B cell (primary cell): ENCODE data around the gene LENG9. TPM values are rescaled to one million over a fixed set of nuclear protein-coding genes. Genes with fewer than 3 reads are reported as not detected.

ENCODE experiments used
- ATAC-seq: fragments of 200-7000 bp; cut with Tn5 transposase; one replicate; pipeline ENCODE4 v1.10.0; 2021; ENCODE audit warnings: low read depth, mild to moderate bottlenecking, moderate number of reproducible peaks, moderate library complexity
- CTCF ChIA-PET: fragments of 350-600 bp; sonication (Branson Sonifier 250); formaldehyde crosslinking; loops from one replicate; lab custom pipeline; 2021; ENCODE audit warnings: antibody characterized with exemption, inconsistent platforms; lab: Charles Lee
- POLR2A ChIA-PET: fragments of 350-600 bp; sonication (Branson Sonifier 250); formaldehyde crosslinking; loops from one replicate; lab custom pipeline; 2021; ENCODE audit warnings: antibody characterized with exemption; lab: Charles Lee
- DNase-seq: peaks from one replicate; pipeline ENCODE4 v3.0.0; 2013
- H2AFZ ChIP-seq: 2 replicates; pipeline ENCODE4 v1.6.1; 2012; ENCODE audit warnings: mild to moderate bottlenecking, low read depth, low read length; ENCODE audit not compliant: insufficient read depth, poor library complexity, severe bottlenecking
- H3K27ac ChIP-seq, 2 donors: 1 replicate in 1 of 2; 2 replicates in 1 of 2; pipeline ENCODE4 v1.5.1; 2012 to 2013; ENCODE audit warnings: low read length in 2 of 2, mild to moderate bottlenecking in 2 of 2, moderate library complexity in 1 of 2
- H3K27me3 ChIP-seq, 4 experiments: fragments of 200-600 bp in 1 of 4; sonication (generic) in 1 of 4; replicated peaks in 1 of 4; 1 replicate in 2 of 4; 2 replicates in 2 of 4; pipeline versions ENCODE4 v1.6.1 to v1.7.0; 2013 to 2016; ENCODE audit warnings: low read length in 3 of 4, mild to moderate bottlenecking in 2 of 4, mixed read lengths in 1 of 4, moderate library complexity in 1 of 4; ENCODE audit not compliant: insufficient read depth in 4 of 4, control insufficient read depth in 3 of 4; ENCODE audit errors: control extremely low read depth in 1 of 4
- H3K36me3 ChIP-seq, 2 experiments: replicated peaks in 1 of 2; 1 replicate in 1 of 2; 2 replicates in 1 of 2; pipeline versions ENCODE4 v1.6.1 to v1.7.1; 2013; ENCODE audit warnings: low read length in 1 of 2; ENCODE audit not compliant: insufficient read depth in 2 of 2, control insufficient read depth in 1 of 2; ENCODE audit errors: control extremely low read depth in 1 of 2, extremely low read depth in 1 of 2
- H3K4me1 ChIP-seq, 2 donors: fragments of 200-600 bp in 1 of 2; sonication (generic) in 1 of 2; 1 replicate in 1 of 2; 2 replicates in 1 of 2; pipeline versions ENCODE4 v1.5.1 to v1.6.1; 2013 to 2017; ENCODE audit warnings: low read length in 2 of 2; ENCODE audit not compliant: control insufficient read depth in 2 of 2, insufficient read depth in 2 of 2
- H3K4me2 ChIP-seq: replicated peaks from 2 replicates; pipeline ENCODE3; 2012; ENCODE audit warnings: mild to moderate bottlenecking, low read depth, low read length; ENCODE audit not compliant: poor library complexity, severe bottlenecking
- H3K4me3 ChIP-seq, 5 experiments: fragments of 200-600 bp in 1 of 5; sonication (generic) in 1 of 5; 1 replicate in 3 of 5; 2 replicates in 2 of 5; pipeline versions ENCODE4 v1.5.1 to v1.7.0; 2011 to 2016; ENCODE audit warnings: low read length in 4 of 5, mild to moderate bottlenecking in 4 of 5, low read depth in 2 of 5, control low read depth in 1 of 5, moderate library complexity in 1 of 5; ENCODE audit not compliant: insufficient read depth in 1 of 5; ENCODE audit errors: control extremely low read depth in 1 of 5, extremely low read depth in 1 of 5
- H3K79me2 ChIP-seq: fragments of 200-600 bp; sonication (generic); one replicate; pipeline ENCODE4 v1.6.0; 2016; ENCODE audit warnings: low read length; ENCODE audit not compliant: control insufficient read depth, insufficient read depth
- H3K9ac ChIP-seq: fragments of 200-600 bp; sonication (generic); 2 replicates; pipeline ENCODE4 v1.6.1; 2017; ENCODE audit warnings: mild to moderate bottlenecking, low read length, moderate library complexity
- H3K9me3 ChIP-seq, 3 donors: one replicate each; pipeline versions ENCODE4 v1.6.1 to v1.7.1; 2013; ENCODE audit warnings: low read length in 2 of 3; ENCODE audit not compliant: control insufficient read depth in 2 of 3, insufficient read depth in 1 of 3; ENCODE audit errors: control extremely low read depth in 1 of 3
- H4K20me1 ChIP-seq: 2 replicates; pipeline ENCODE4 v1.6.0; 2012; ENCODE audit warnings: mild to moderate bottlenecking, low read length; ENCODE audit not compliant: insufficient read depth, control insufficient read depth, poor library complexity, severe bottlenecking
- H3K27ac Mint-ChIP-seq: one replicate; pipeline ENCODE4 v1.8.0; 2021; ENCODE audit warnings: mixed read lengths
- H3K27me3 Mint-ChIP-seq: one replicate; pipeline ENCODE4 v1.8.0; 2021; ENCODE audit warnings: mixed read lengths
- H3K4me1 Mint-ChIP-seq: one replicate; pipeline ENCODE4 v1.8.0; 2021; ENCODE audit warnings: mixed read lengths
- H3K4me3 Mint-ChIP-seq: one replicate; pipeline ENCODE4 v1.8.0; 2021; ENCODE audit warnings: mixed read lengths
- H3K9me3 Mint-ChIP-seq: one replicate; pipeline ENCODE4 v1.8.0; 2022; ENCODE audit warnings: mixed read lengths; ENCODE audit not compliant: insufficient read depth
- EZH2 ChIP-seq: IDR thresholded peaks from 2 replicates; pipeline ENCODE4 v1.6.1; 2012; ENCODE audit warnings: borderline replicate concordance, low read depth, mild to moderate bottlenecking, moderate library complexity, low read length; ENCODE audit not compliant: insufficient read depth, poor library complexity, severe bottlenecking
- WGBS: methylation state at CpG from one replicate; pipeline ENCODE4 v1.1.5; 2013; ENCODE audit warnings: missing lambda C conversion rate; ENCODE audit not compliant: insufficient coverage; 5-methylcytosine and 5-hydroxymethylcytosine counted together
- intact Hi-C: fragments of 100-400 bp; cut with micrococcal nuclease; formaldehyde crosslinking; loops from one replicate; pipeline ENCODE4 v1.10.0; 2022
- polyA plus RNA-seq: library from polyadenylated mRNA; depleted of rRNA; stranded (reverse); fragments of >200 nt; gene quantifications from 2 replicates; pipeline ENCODE4 v1.2.3, GENCODE V29; 2012
- total RNA-seq, 2 donors: library from RNA; stranded (reverse); fragments of 120-200 nt in 1 of 2; gene quantifications; 1 replicate in 1 of 2; 2 replicates in 1 of 2; pipeline versions ENCODE4 v1.2.3 to v1.2.4, GENCODE V29; 2013 to 2022
- TF ChIP-seq, protein P1 (sequence below): fragments of 200-600 bp; IDR thresholded peaks from one replicate; pipeline ENCODE4 v1.8.0; 2022; ENCODE audit warnings: antibody characterized with exemption, mild to moderate bottlenecking

The LENG9 gene
- total and polyA plus RNA-seq, 2 donors (not counting 1 experiment from before 2014, with no cell fraction given): 4.6 to 6.6 TPM

DNA sequence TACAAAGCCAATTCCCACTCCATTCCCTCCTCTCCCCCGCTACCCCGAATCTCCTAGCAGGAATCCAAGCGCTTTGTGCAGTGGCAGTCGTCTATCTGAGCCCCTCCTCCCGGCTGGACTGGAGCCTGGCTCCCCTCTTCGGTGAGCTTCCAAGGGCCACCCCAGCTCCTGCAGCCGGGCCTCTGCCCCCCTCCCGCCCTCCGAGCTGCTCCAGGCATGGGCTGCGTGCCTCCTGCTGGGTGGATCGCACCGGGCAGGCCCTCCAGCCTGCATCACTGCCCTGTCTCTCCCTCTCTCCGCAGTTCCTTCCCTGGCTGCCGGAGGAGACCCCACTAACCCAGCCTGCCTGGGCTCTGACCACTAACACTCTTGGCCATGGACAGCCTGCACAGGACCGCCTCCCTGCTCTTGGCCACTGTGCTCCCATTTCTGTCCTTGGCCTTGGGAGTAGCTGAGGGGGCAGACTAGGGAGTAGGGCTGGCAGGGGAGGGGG, 27.5 kb downstream of the LENG9 start:
- H2AFZ ChIP-seq: no peak overlapping the region
- ChIA-PET CTCF (no interaction called here), POLR2A (interaction anchor here (0.7 kb wide), 1 partner anchor 15 kb away, joined by 9 read pairs; no protein-coding TSS in a partner anchor)
- Mint-ChIP-seq H3K9me3 (no peaks in the 10 kb centered on the region), H3K4me3 (no peak overlapping the region), H3K27ac (no peak overlapping the region), H3K4me1 (peaks cover 12% of the 10 kb centered on the region), H3K27me3 (peaks cover 3% of the 10 kb centered on the region)
- peaks cover 0 to 9% of the 10 kb centered on the region in 2 donors for H3K4me1 ChIP-seq
- H3K27me3 ChIP-seq: no peaks in the 10 kb centered on the region
- no peak overlapping the region for H3K4me3 ChIP-seq
- H3K27ac ChIP-seq: no peak overlapping the region
- H3K79me2 ChIP-seq: peaks cover 17% of the 10 kb centered on the region
- no peak for ATAC-seq
- no peak for TF ChIP-seq EZH2
- H3K9me3 ChIP-seq: no peaks in the 10 kb centered on the region
- DNase-seq: no peak
- peaks cover 13% of the 10 kb centered on the region for H4K20me1 ChIP-seq
- 92% methylated on average over 15 of the region's 15 CpGs for WGBS
- H3K36me3 ChIP-seq: peaks cover 1 to 4% of the 10 kb centered on the region in 2 experiments
- intact Hi-C loops: no loop called here
- H3K9ac ChIP-seq: no peak overlapping the region
- no peak overlapping the region for H3K4me2 ChIP-seq

- DNase-seq (no peak), ATAC-seq (no peak)
- Histone ChIP-seq H3K4me1 (peaks cover 2 to 13% of the 10 kb centered on the region in 2 donors), H3K9me3 (no peaks in the 10 kb centered on the region), H3K79me2 (peaks cover 17% of the 10 kb centered on the region), H4K20me1 (peaks cover 13% of the 10 kb centered on the region), H3K27me3 (peaks cover 0 to 2% (median 0%) of the 10 kb centered on the region in 4 experiments), H3K36me3 (peaks cover 1 to 4% of the 10 kb centered on the region in 2 experiments), H3K4me2 (no peak overlapping the region), H3K9ac (no peak overlapping the region), H3K4me3 (no peak overlapping the region), H3K27ac (no peak overlapping the region), H2AFZ (no peak overlapping the region)
- 89% methylated on average over 10 of the region's 16 CpGs for WGBS
- POLR2A ChIA-PET: no interaction called here
- peaks cover 16% of the 10 kb centered on the region for H3K4me1 Mint-ChIP-seq
- TF ChIP-seq, protein P1, sequence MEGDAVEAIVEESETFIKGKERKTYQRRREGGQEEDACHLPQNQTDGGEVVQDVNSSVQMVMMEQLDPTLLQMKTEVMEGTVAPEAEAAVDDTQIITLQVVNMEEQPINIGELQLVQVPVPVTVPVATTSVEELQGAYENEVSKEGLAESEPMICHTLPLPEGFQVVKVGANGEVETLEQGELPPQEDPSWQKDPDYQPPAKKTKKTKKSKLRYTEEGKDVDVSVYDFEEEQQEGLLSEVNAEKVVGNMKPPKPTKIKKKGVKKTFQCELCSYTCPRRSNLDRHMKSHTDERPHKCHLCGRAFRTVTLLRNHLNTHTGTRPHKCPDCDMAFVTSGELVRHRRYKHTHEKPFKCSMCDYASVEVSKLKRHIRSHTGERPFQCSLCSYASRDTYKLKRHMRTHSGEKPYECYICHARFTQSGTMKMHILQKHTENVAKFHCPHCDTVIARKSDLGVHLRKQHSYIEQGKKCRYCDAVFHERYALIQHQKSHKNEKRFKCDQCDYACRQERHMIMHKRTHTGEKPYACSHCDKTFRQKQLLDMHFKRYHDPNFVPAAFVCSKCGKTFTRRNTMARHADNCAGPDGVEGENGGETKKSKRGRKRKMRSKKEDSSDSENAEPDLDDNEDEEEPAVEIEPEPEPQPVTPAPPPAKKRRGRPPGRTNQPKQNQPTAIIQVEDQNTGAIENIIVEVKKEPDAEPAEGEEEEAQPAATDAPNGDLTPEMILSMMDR: no peak
- TF ChIP-seq EZH2: no peak
- H3K9me3 Mint-ChIP-seq: no peaks in the 10 kb centered on the region
- peaks cover 4% of the 10 kb centered on the region for H3K27me3 Mint-ChIP-seq
- H3K4me3 Mint-ChIP-seq: no peak overlapping the region
- H3K27ac Mint-ChIP-seq: no peak overlapping the region
- intact Hi-C loops: no loop called here
- CTCF ChIA-PET: no interaction called here
Observed at GRCh38 chr19:54435551-54436016, 28.0 kb downstream of the LENG9 start.
